Breast epithelium (tissue), 4 donors: ENCODE results near the gene IDI2. TPM values are rescaled to one million over a fixed set of nuclear protein-coding genes. Genes with fewer than 3 reads are reported as not detected.

Experiments used
- DNase-seq, 2 donors: peaks; one replicate each; pipeline ENCODE4 v3.0.0-alpha.2; 2019; ENCODE audit warnings: low spot score in 2 of 2
- H3K27ac ChIP-seq, 2 donors: fragments of 200-600 bp; sonication (generic) in 1 of 2; one replicate each; pipeline ENCODE4 v1.5.1; 2016 to 2019; ENCODE audit warnings: mild to moderate bottlenecking in 1 of 2
- H3K27me3 ChIP-seq, 2 donors: fragments of 200-600 bp; sonication (generic) in 1 of 2; one replicate each; pipeline versions ENCODE4 v1.5.1 to v1.6.0; 2017 to 2019; ENCODE audit warnings: control low read depth in 1 of 2, mild to moderate bottlenecking in 1 of 2
- H3K36me3 ChIP-seq: fragments of 200-600 bp; one replicate; pipeline ENCODE4 v1.5.1; 2019
- H3K4me1 ChIP-seq, 2 donors: fragments of 200-600 bp; sonication (generic); one replicate each; pipeline ENCODE4 v1.5.1; 2016 to 2019; ENCODE audit warnings: control low read depth in 1 of 2
- H3K4me3 ChIP-seq, 3 donors: fragments of 200-600 bp; sonication (generic); 1 replicate in 2 of 3; 2 replicates in 1 of 3; pipeline ENCODE4 v1.5.1; 2016 to 2019; ENCODE audit warnings: mild to moderate bottlenecking in 3 of 3, moderate library complexity in 2 of 3
- H3K9me3 ChIP-seq, 2 donors: fragments of 200-600 bp; sonication (generic) in 1 of 2; one replicate each; pipeline ENCODE4 v1.5.1; 2016 to 2019; ENCODE audit warnings: control low read depth in 1 of 2
- CTCF ChIP-seq, 3 donors: fragments of 450-650 bp; IDR thresholded peaks; one replicate each; pipeline ENCODE4 v1.5.1; 2016 to 2017; ENCODE audit warnings: antibody characterized with exemption in 3 of 3, mild to moderate bottlenecking in 3 of 3, moderate library complexity in 3 of 3
- POLR2A ChIP-seq: fragments of 450-650 bp; IDR thresholded peaks from one replicate; pipeline ENCODE4 v1.6.1; 2016; ENCODE audit warnings: antibody characterized with exemption, mild to moderate bottlenecking, moderate library complexity
- POLR2AphosphoS5 ChIP-seq, 3 donors: sonication (generic); formaldehyde crosslinking; IDR thresholded peaks; one replicate each; pipeline ENCODE4 v1.6.1; 2017; ENCODE audit warnings: antibody characterized with exemption in 3 of 3
- intact Hi-C: fragments of 100-400 bp; cut with DNase I; formaldehyde crosslinking; loops from one replicate; pipeline ENCODE4 v1.15.1; 2023; ENCODE audit warnings: low total_unique reads
- total RNA-seq, 3 donors: library from RNA; depleted of rRNA; stranded (reverse); fragments of >200 nt; gene quantifications; one replicate each; pipeline ENCODE4 v1.1.0, GENCODE V29; 2016

Gene IDI2
- total RNA-seq, 3 donors from 2014 or later = not detected

- H3K4me3 ChIP-seq = peak within 1 kb of the TSS; percentile 74 to 94 (median 83)
- peak; percentile 96 to 99 for DNase-seq
- no peak for TF ChIP-seq CTCF (IDR thresholded peaks at IDR 0.05)
- TF ChIP-seq POLR2AphosphoS5 (IDR thresholded peaks at IDR 0.05) = peak in 2 of 3 donors; percentile 75 to 78
- TF ChIP-seq POLR2A = peak; percentile 56
- H3K27ac ChIP-seq = peak within 1 kb of the TSS; percentile 89 to 93
- no peaks in the 10 kb centered on the region for H3K27me3 ChIP-seq
- H3K4me1 ChIP-seq = peaks cover 0 to 7% of the 10 kb centered on the region in 2 donors
- intact Hi-C loops = no loop called here
- H3K9me3 ChIP-seq = no peaks in the 10 kb centered on the region
- no peaks in the 10 kb centered on the region for H3K36me3 ChIP-seq
These were observed 37.6 kb downstream of the IDI2 start, which contains the start of gene GTPBP4 for GRCh38 chr10:987870-988666. GTPBP4 (plus strand) TSS chr10:988434; CDS start chr10:988480, 46 bp downstream.

GRCh38 chr10:987620-987869 is 38.1 kb downstream of the IDI2 start:
- H3K4me3 ChIP-seq = peak overlapping the region; percentile 74 to 94 (median 83)
- no peaks in the 10 kb centered on the region for H3K27me3 ChIP-seq
- TF ChIP-seq POLR2AphosphoS5 (IDR thresholded peaks at IDR 0.05) = no peak
- TF ChIP-seq POLR2A = no peak
- no peak for TF ChIP-seq CTCF (IDR thresholded peaks at IDR 0.05)
- DNase-seq = no peak
- peak overlapping the region; percentile 89 to 93 for H3K27ac ChIP-seq
- no peaks in the 10 kb centered on the region for H3K9me3 ChIP-seq
- H3K4me1 ChIP-seq = peaks cover 0 to 7% of the 10 kb centered on the region in 2 donors
- H3K36me3 ChIP-seq = no peaks in the 10 kb centered on the region
- intact Hi-C loops = no loop called here

- intact Hi-C loops = no loop called here
- H3K4me1 ChIP-seq = peaks cover 0 to 7% of the 10 kb centered on the region in 2 donors
- H3K36me3 ChIP-seq = no peaks in the 10 kb centered on the region
- H3K27me3 ChIP-seq = no peaks in the 10 kb centered on the region
- TF ChIP-seq POLR2A = no peak
- no peak for TF ChIP-seq CTCF (IDR thresholded peaks at IDR 0.05)
- TF ChIP-seq POLR2AphosphoS5 (IDR thresholded peaks at IDR 0.05) = no peak
- DNase-seq = no peak
- H3K4me3 ChIP-seq = peak overlapping the region; percentile 74 to 94 (median 83)
- peak overlapping the region in 1 of 2 donors; percentile 89 for H3K27ac ChIP-seq
- H3K9me3 ChIP-seq = no peaks in the 10 kb centered on the region
These were observed 38.6 kb downstream of the IDI2 start for GRCh38 chr10:986881-987619.

GRCh38 chr10:986137-986825 is 39.4 kb downstream of the IDI2 start:
- no peaks in the 10 kb centered on the region for H3K27me3 ChIP-seq
- no peaks in the 10 kb centered on the region for H3K9me3 ChIP-seq
- intact Hi-C loops = no loop called here
- DNase-seq = no peak
- no peak overlapping the region for H3K4me3 ChIP-seq
- no peak overlapping the region for H3K27ac ChIP-seq
- H3K4me1 ChIP-seq = peaks cover 0 to 7% of the 10 kb centered on the region in 2 donors
- no peak for TF ChIP-seq POLR2AphosphoS5 (IDR thresholded peaks at IDR 0.05)
- no peak for TF ChIP-seq CTCF (IDR thresholded peaks at IDR 0.05)
- TF ChIP-seq POLR2A = no peak
- H3K36me3 ChIP-seq = no peaks in the 10 kb centered on the region
